Measurements from ENCODE around the gene GMPPA.

Gene GMPPA

DNA sequence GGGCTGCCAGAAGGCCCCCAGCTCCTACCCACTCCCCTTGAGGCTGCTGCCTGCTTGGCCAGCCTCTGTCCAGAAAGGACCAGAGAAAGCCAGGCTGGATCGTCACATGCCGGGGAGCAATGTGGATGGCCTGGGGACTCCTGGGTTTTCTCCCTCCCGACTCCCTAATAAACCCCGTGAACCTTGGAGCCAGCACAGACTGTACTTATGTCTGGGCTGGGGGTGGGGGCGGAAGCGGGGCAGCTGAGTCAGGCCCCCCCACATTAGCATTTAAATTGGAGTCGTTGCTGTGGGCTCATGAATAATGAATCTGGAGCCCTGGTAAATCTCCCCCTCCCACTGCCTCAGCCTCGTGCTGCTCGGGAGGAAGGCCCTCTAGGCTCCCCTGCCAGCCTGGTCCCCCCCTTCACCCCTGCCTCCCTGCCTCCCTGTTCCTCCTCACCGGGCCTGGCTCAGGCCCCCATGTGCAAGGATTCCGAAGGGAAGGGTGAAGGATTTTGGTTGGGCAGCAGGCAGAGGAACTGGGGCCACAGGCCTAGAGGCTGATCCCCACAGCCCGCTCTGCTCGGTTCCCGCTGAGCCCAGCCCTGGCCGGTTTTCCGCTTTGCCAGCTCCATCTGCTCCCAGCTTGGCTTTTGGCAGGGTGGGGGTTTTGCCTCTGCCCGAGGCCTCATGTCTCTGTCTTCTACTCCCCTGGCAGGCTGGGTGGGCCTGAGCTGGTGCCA is 8.3 kb downstream of the GMPPA start:
- no peak for FAIRE-seq

DNA sequence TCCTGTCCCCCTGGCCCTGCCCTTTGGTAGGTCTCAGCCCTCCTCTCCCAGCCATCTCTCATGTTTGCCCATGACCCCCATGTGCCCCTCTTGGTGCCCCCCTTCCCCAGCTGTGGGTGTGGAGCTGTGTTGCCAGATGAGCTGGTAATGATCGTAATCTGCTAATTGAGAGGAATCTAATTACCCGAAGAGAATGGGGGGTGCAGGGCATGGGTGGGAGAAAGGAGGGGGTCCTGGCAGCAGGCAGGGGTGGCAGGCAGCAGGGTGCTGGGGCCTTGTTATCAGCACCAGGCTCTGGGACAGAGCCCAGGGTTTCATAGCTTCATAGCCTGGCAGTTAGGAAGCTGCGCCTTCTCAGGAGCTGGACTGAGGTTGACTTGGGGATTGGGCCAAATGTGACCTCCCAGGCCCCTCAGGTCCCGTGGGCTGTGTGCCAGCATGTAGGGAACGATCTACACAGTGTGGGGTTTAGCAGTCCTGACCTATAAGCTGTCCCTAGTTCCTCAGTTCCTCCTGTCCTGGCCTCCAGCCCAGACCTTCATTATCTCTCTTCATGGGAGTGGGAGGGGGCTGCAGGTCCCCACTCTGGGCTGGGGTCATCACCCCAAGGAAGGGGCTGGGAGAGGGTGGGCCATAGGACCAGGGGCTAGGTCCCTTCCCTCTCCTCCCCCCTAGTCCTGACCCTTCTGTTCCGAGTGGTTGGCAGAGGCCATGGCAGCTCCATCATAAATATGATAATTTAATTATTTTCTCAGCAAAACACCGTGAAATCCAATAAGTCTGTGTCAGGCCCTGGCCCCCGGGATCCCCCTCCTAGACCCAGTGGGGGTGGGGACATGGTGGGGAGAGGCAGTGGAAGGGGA is 9.1 kb downstream of the GMPPA start:
- FAIRE-seq = no peak

DNA sequence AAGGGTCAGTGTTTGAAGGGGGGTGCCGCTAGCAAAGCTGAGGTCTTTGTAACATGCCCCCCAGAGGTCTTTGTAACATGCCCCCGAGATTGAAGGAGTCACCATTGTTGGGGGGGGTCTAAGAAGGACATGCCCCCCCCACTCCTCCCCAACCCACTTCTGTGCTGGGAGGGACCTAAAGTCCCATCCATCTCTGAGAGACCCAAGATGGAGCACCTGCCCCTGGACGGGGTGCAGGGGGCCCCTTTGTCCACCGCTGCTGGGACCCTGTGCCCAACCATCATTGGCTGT is 9.7 kb downstream of the GMPPA start:
- no peak for FAIRE-seq

DNA sequence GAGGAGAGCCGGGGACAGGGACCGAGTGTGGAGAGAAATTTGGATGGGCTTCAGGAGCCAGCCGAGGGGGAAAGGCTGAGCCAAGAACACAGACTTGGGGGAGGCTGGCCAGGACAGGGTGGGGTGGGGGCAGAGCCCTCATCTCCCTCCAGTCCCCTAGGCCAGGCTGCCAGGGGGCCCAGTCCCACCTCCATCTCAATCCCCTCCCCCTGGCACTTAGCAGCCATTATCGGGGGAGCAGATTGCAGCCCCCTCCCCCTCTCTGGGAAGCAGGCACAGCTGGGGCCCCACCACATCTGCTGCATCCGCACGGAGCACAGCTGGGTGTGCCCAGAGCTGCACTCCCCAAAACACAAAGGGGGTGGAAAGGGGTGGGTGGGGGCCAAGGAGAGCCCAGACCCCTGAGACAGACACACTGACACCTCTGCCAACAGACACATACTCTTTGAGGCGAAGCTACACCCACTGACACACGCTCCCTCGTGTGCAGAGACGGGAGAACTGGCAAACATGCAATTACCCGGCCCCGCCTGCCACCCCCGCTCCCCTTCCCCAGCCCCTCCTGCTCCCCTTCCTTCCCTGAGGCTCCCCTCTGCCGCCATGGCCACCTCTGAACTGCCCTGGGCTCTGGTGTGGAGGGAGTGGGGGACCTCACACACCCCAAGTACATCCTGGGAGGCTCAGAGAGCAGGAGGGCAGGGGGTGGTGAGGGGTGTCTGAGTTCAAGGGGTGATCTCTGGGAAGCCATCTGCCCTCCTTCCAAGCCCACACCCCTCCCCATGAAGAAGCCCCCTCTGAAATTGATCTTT is 10.5 kb downstream of the GMPPA start:
- no peak for FAIRE-seq

DNA sequence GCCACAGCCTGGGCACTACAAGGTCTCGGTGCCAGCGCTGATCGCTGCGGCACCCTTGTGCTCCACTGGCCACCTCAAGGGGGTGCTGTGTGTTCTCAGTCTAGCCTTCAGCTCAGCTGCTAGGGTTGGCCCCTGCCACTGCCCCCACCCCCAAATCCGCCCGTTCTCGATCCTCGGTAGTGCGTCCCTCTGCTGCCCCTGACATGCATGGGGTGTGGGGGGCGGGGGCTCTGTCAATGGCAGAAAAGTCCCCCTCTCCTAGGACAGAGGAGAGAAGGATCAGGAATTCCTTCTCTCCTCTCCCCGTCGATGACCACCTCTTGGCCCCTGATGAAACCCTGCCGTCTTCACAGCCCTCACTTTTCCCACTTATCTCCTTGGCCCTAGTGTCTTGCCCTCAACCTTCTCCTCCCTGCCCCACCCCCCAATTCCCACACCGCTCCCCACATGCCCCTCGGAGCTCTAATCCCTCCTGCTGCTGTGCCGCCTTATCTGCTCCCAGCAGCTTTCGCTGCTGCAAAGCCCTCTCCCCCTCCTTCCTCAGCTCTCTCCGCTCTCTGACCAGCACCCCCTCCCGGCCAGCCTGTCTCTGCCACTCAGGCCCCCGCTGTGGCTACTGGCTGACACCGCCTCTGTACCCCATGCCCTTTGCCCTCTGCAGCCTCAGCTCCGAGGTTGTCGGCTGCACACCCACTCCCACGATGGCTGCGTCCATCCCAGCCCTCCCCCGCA is 11.3 kb downstream of the GMPPA start:
- no peak for FAIRE-seq

DNA sequence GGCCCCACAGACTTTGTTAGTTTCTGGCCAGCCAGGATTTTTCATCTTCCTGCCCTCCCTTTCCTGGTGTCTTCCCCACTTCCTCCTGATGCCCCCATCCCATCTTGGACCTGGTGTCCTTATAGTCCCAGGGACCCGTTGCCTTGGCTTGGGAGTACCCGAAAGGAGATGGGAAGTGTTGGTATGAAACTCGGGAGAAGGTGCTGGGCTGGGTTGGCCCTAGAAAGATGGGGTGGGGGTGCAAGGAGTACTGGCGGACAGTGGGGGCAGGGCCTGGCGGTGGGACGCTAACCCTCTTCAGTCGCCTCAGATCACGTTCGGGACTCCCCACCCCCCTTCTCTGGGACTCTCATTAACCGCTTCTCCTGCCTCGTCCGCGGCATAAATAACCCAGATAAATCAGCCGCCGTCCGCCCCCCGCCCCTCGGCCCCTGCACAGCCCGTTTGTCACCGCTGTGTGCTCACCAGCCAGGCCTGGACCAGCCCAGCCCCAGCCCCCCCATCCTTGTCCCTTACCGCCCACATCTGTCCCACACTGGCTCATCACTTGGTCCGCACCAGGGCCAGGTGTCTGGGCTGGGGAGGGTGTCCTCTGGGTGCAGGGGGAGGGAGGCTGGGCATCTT is 11.9 kb downstream of the GMPPA start:
- no peak for FAIRE-seq

DNA sequence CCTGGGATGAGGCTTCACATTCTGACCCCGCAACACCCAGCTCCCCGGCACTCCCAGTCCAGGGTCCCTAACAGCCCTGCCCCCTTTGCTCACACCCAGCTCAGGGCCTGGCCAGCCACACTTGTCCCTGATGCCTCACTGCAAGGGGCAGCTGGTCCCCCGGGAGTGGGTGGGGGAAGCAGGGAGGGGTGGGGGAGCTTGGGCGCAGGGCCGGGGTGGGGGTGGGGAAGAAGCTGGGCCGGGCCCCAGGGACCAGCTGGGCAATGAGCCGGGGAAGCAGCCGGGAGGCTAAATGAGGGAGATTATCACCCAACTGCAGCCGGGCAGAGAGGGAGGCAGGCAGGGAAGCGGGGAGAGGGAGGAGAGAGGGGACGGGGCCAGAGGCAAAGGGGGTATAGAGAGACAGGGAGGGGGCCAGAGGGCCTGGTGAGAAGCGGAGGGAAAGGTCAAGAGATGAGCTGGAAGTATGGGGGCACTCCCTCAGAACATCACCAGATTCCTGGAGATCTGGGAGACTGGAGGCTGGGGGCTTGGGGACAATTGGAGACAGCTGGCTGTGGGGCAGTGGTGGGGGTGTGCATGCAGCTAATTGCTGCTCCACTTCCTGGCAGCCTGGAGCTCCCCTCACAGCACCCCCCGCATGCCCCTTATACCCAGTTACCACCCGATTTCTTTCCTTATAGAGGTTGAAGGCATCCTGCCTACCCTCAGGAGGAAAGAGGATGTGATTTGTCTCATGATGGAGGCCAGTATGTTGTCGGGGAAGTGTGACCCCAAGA is 13.0 kb downstream of the GMPPA start:
- FAIRE-seq = no peak

DNA sequence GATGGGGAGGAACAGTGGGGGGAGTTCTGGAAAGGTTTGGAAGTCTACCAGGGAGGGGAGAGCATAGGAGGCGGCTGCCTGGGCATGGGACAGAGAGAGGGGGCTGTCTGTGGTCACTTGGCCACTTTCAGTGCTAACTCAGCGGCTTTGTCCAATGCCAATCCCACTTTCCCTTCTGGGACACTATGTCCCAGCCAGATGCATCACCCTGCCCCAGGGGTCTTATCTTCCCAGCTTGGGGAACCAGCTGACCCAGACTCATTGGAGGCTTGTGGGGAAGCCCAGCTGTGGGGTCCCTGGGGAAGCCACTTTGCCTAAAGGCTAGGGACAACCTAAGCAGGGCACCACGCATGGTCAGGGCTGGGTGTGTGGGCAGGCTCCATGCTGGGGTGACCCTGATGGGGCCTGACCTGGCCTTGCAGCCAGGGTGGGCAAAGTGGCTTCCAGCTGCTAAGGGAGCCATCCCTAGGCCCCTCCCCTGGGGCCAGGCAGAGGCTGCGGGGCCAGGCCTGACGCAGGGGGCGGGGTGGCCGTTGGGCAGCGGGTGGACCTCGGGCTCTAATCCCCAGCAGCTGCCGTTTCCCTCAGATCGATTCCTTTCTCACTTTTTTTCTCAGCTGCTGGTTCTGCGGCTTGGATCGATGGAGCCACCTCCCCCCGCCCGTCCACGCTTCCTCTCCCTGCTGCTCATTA is 14.0 kb downstream of the GMPPA start:
- FAIRE-seq = no peak

DNA sequence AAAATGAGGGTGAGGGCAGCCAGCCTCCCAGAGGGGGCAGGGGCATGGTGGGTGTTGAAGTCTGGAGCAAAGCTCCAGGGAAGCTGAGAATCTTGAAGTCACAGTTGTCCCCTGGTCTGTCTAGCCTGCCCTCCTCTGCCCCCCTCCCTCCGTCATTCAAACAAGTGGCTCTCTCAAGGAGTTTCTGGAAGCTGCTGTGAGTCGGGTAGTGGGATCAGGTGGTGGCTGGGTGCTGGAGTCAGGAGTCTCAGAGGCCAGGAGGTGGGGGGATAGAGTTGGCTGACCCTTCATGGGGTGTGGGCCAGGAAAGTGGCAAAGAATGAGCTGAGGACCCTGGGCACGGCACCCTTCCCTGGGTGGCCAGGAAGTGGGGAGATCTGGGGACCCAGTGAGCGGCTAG is 15.1 kb downstream of the GMPPA start:
- FAIRE-seq = no peak

DNA sequence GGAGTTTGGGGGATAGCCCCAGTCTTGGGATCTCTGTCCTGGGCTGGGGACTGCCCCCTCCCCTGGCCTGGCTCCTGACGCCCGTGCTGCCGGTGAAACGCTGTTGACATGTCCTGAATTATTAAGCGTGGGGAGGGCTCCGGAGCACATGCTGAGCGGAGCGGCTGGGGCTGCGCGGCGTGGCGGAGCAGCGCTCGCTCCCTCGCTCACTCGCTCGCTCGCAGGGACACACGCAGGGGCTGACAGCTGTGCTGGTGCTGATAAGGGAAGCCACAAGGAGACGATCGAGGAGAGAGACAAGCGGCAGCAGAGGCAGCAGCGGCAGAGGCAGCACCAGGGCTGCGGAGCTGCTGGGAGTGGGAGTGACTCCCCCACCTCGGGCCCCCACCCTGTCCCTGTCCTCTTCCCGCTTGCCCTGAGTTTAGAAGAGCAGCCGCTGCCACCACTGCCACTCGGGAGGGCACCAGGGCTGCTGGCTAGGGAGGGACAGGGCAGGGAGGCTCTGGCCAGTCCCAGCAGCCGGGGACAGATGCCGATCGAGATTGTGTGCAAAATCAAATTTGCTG is 15.6 kb downstream of the GMPPA start, which contains the start of gene ASIC4:
Gene ASIC4, plus strand, starts transcription at position 287 of the 566 bp plus-strand sequence. Its CDS starts 243 bp downstream, at position 530.
- no peak for FAIRE-seq

DNA sequence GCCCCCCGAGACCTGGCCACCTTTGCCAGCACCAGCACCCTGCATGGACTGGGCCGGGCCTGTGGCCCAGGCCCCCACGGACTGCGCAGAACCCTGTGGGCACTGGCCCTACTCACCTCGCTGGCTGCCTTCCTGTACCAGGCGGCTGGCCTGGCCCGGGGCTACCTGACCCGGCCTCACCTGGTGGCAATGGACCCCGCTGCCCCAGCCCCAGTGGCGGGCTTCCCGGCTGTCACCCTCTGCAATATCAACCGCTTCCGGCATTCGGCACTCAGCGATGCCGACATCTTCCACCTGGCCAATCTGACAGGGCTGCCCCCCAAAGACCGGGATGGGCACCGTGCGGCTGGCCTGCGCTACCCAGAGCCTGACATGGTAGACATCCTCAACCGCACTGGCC is 16.1 kb downstream of the GMPPA start:
- FAIRE-seq = no peak

DNA sequence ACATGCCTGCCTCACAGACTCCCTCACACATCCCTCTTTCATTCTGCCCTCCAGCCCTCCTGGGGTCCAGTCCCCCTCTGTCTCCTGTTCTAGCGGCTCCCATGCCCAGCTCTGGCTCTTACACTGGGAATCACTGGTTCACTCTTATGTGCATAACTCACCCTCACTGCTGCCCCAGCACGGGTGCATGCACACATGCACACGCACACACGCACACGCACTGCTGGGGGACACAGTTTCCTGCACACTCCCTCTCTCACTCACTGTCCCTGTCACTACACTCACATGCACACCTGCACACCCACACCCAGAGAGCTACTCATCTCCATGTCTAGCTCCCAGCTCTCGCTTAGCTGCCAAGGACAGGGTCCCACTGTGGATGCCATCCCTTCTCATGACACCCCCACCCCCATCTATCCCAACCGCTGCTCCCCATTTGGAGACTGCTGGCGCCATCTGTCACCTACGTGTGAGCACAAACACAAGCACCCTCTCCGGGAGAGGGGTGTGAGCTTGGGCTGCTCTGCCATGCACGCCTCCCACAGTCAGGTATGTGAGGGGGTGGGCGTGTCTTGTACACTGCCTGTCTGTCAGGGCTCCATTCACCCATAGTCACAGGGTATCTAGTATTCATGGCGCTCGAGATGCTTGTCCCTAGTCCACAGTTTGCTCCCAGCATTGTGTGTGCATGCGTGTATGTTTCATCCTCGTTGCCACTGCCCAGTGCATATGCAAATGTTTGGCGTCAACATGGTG is 17.4 kb downstream of the GMPPA start:
- FAIRE-seq = no peak

DNA sequence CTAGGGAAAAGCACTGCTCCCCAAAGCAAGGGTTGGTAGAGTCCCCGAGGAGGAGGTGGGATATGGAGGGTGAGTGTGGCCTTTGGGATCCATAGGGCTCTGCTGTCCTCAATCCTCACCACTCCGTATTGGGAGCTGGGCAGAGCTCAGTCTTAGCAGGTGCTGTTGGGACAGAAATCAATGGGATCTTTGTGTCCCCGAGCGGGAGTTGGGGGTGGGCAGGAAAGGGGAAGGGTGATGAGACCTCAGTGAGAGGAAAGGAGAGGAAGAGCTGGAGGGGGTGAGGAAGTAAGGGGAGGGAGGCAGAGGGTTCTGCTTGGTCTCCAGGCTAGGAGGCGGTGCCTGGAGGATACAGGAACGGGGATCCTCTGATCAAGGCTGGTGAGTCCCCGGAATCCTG is 18.2 kb downstream of the GMPPA start:
- no peak for FAIRE-seq

DNA sequence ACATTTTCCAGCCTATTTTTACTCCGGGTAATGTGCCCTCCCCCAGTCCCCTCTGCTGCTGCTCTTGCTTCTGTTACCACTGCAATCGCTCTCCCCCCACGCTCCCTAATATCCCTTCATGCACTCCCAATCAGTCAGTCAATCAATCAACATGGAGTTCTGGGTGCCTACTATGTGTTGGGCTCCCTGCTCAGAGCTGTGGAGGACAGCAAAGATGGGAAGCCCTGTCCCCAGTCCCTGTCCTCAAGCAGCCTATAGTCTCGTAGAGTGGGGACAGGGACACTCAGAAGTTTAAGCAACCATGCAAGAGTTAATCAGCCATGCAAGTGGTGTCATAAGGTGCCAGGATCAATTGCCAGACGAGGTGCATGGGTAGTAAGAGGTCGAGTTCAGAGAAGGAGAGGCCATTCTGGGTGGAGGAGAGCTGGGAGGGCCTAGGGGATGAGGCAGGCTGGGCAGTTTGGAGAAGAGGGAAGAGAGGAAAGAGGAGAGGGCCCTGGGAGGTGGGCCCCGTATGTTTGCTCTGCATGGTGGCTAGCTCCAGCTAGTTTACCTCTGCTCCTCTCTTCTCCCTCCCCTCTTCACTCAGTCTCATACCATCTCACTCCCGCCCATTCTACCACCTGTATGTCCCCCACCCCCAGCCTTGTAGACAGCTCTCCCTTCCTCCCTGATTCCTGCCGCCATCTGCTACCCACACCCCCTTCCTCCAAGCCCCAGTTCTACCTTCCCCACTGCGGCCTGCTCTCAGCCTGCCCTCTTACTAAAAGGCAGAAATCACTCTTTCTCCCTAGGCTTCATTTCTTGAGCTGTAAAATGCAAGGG is 19.5 kb downstream of the GMPPA start:
- FAIRE-seq = no peak

DNA sequence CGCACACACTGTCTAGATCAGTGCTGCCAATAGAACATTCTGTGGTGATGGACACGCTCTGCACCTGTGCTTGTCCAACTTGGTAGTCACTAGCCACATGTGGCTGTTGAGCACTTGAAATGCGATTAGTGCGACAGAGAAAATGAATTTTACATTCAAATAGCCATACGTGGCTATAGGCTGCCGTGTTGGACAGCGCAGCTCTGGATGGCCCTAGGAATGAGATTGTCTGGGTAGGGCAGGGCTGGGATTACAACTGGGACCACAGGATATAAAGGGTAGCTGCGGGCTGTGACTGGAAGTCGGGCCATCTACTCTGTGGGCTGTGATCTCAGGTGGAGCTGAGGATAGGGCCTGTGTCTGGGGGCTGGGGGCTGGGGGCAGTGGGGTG is 20.8 kb downstream of the GMPPA start:
- no peak for FAIRE-seq

DNA sequence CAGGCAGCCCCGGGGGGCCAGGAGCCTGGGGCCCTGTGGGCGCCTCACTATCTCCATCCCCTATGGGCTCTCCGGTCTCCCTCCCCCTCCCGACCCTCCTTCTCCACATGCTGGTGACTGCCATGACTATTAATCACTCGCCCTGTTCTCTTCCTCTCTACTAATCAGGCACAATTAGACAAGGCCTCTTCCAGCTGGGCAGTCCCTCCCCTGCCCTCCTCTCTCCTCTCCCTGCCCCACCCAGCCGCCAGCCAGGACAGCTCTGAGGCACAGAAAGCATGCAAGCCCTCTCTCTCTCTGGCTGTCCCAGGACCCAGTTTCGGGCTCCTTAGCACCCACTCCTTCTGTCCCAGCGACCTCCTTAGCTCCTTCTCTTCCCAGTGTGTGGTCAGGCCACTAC is 21.4 kb downstream of the GMPPA start:
- FAIRE-seq = no peak

DNA sequence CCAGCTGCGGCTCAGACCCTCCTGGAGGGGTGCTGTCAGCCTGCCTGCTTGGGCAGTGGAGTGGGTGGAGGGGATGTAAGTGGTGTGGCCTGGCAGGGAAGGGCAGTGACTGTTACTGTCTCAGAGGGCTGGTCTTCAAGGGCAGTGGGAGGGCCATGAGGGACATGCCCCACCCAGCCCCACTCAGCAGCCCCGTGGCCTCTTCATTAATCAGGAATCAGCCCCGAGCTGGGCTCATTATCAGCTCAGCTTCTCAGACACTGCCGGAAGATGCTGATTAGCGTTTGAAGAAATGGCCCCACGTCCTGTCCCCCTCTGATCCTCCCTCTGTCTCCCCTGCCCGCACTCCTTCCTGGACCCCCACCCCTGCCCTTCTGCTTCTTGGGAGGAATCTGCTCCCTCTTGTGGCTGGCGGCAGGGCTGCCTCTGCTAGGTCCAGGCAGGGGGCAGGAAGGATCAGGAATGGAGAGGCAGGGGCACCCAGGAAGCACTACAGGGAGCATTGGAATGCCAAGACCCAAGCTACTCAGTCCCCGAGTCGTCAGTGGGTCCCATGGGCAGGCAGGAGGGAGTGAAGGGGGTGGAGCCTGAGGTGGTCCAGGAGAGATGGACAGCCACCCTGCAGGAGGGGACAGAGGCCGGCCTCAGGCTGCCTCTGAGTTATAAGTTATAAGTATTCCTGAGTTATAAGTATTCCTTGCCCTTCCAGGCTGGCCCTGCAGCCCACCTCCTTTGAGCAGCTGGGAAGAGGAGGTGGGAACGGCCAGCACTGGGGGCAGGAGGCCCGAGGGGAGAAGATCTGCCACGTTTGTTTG is 22.6 kb downstream of the GMPPA start:
- no peak for FAIRE-seq
